ENCODE measurements around the gene FSTL4. TPM values are rescaled to one million over a fixed set of nuclear protein-coding genes. Genes with fewer than 3 reads are reported as not detected.

Gene FSTL4
- total RNA-seq, 1 experiment from 2014 or later: 0.12 TPM

GRCh38 chr5:133523961-133524586, 88.3 kb downstream of the FSTL4 start:
- intact Hi-C loops (cut with micrococcal nuclease): no loop called here
- BruUV-seq (replicated peaks): no TSS peak
- H3K4me1 Mint-ChIP-seq (ENCODE audit: insufficient read depth, unreplicated experiment): no peaks in the 10 kb centered on the region
- no peaks in the 10 kb centered on the region for H3K36me3 Mint-ChIP-seq (ENCODE audit: insufficient read depth, unreplicated experiment)
- POLR2A ChIA-PET: no interaction called here
- no peak overlapping the region for H3K4me3 Mint-ChIP-seq (ENCODE audit: unreplicated experiment)
- H3K27me3 Mint-ChIP-seq (ENCODE audit: insufficient read depth, unreplicated experiment): peaks cover 64% of the 10 kb centered on the region
- H3K27ac Mint-ChIP-seq (ENCODE audit: low read depth, unreplicated experiment): no peak overlapping the region
- H3K9me3 Mint-ChIP-seq (ENCODE audit: unreplicated experiment): no peaks in the 10 kb centered on the region
- CTCF ChIA-PET: interaction anchor here (0.8 kb wide), 1 partner anchor 16 kb away, joined by 3 read pairs; no protein-coding TSS in a partner anchor
- no peak for TF ChIP-seq CTCF (IDR thresholded peaks at IDR 0.05; ENCODE audit: unreplicated experiment)
- no peak for DNase-seq (ENCODE audit: unreplicated experiment)

DNA sequence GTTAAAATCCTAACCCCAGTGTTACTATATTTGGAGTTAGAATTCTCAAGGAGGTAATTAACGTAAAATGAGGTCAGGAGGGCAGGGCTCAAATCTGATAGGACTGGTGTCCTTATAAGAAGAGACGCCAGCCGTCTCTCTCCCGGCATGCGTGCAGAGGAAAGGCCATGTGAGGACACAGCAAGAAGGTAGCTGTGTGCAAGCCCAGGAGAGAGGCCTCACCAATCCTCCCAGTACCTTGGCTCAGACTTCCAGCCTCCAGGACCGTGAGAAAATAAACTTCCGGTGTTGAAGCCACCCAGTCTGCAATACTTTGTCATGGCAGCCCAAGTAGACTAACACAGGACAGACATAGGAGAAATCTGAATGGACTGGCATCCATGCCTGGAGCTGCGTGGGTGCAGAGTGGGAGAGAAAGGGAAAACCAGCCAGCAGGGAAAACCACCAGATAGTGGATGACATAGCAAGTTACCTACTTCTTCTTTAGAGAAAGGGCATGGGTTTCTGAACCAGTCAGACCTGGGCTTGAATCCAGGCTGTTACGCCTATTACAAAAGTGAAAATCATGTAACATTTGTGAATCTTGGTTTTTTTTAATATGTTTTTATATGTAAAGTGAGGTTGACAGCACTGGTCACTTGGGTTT, 89.2 kb downstream of the FSTL4 start:
- Mint-ChIP-seq H3K4me3 (ENCODE audit: unreplicated experiment) (no peak overlapping the region), H3K27me3 (ENCODE audit: insufficient read depth, unreplicated experiment) (peaks cover 73% of the 10 kb centered on the region), H3K4me1 (ENCODE audit: insufficient read depth, unreplicated experiment) (no peaks in the 10 kb centered on the region), H3K27ac (ENCODE audit: low read depth, unreplicated experiment) (no peak overlapping the region), H3K36me3 (ENCODE audit: insufficient read depth, unreplicated experiment) (no peaks in the 10 kb centered on the region), H3K9me3 (ENCODE audit: unreplicated experiment) (no peaks in the 10 kb centered on the region)
- ChIA-PET CTCF (no interaction called here), POLR2A (no interaction called here)
- intact Hi-C loops (cut with micrococcal nuclease): no loop called here
- no TSS peak for BruUV-seq (replicated peaks)
- TF ChIP-seq CTCF (IDR thresholded peaks at IDR 0.05; ENCODE audit: unreplicated experiment): no peak
- DNase-seq (ENCODE audit: unreplicated experiment): no peak

DNA sequence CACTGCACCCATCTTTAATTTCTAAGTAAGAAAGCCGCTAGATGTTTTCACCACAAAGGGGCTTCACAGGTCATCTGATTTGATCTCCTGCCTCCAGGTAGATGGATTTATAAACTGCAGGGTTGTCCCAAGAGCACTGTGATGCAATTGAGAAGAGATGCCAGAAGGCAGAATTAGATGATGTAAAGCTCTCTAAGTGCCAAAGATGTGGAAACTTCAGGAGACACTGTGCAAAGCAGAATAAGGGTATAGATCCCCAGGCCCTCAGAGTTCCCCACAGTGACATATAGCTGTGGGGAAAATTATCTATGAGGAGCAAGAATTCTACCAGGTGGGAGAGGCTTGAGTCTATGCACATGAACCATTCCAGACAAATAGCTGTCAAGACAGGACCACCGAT, 90.5 kb downstream of the FSTL4 start:
- intact Hi-C loops (cut with micrococcal nuclease): no loop called here
- no peaks in the 10 kb centered on the region for H3K36me3 Mint-ChIP-seq (ENCODE audit: insufficient read depth, unreplicated experiment)
- DNase-seq (ENCODE audit: unreplicated experiment): peak; percentile 16
- no peaks in the 10 kb centered on the region for H3K9me3 Mint-ChIP-seq (ENCODE audit: unreplicated experiment)
- H3K27me3 Mint-ChIP-seq (ENCODE audit: insufficient read depth, unreplicated experiment): peaks cover 86% of the 10 kb centered on the region
- TF ChIP-seq CTCF (IDR thresholded peaks at IDR 0.05; ENCODE audit: unreplicated experiment): no peak
- no TSS peak for BruUV-seq (replicated peaks)
- H3K4me1 Mint-ChIP-seq (ENCODE audit: insufficient read depth, unreplicated experiment): no peaks in the 10 kb centered on the region
- ChIA-PET CTCF (interaction anchor here (0.6 to 0.9 kb wide), 2 partner anchors 11 to 222 kb away, joined by 3 to 4 read pairs; no protein-coding TSS in a partner anchor), POLR2A (no interaction called here)
- H3K27ac Mint-ChIP-seq (ENCODE audit: low read depth, unreplicated experiment): no peak overlapping the region
- no peak overlapping the region for H3K4me3 Mint-ChIP-seq (ENCODE audit: unreplicated experiment)

DNA sequence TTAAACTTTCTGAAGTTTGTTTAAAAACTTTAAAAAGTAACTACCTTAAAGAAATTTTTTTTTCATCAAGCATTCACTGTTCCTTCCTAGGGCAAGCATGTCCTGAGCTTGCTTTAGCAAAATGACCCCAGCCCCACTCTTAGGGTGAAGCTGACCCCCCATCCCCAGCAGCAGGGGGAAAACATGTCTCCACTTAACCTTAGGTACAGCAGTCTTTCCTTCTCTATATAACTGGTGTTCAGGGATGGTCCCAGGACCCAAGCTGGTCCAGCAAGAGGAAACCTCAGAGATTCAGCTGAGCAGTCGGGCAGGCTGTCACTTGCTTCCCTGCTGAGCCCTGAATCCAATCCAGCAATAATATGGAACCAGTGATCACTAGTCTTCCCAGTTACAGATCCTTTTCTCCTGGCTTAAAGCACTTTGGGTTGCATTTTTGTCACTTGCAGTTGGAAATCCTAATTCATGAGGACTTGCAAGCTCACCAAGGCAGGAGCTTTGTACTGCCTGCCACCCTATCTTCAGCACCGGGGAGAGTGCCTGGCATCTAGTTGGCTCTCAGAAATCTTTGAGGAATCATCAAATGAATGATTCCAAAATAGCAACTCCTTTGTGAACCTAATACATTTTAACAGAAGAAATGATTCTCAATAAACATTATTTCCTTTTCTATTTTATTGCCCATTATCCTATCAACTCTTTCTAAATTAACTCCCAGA, 91.2 kb downstream of the FSTL4 start:
- ChIA-PET CTCF (interaction anchor here (0.6 kb wide), 1 partner anchor 222 kb away, joined by 3 read pairs; no protein-coding TSS in a partner anchor), POLR2A (no interaction called here)
- Mint-ChIP-seq H3K9me3 (ENCODE audit: unreplicated experiment) (no peaks in the 10 kb centered on the region), H3K36me3 (ENCODE audit: insufficient read depth, unreplicated experiment) (no peaks in the 10 kb centered on the region), H3K4me3 (ENCODE audit: unreplicated experiment) (no peak overlapping the region), H3K27me3 (ENCODE audit: insufficient read depth, unreplicated experiment) (peaks cover 93% of the 10 kb centered on the region), H3K27ac (ENCODE audit: low read depth, unreplicated experiment) (no peak overlapping the region), H3K4me1 (ENCODE audit: insufficient read depth, unreplicated experiment) (no peaks in the 10 kb centered on the region)
- intact Hi-C loops (cut with micrococcal nuclease): no loop called here
- DNase-seq (ENCODE audit: unreplicated experiment): no peak
- BruUV-seq (replicated peaks): no TSS peak
- TF ChIP-seq CTCF (IDR thresholded peaks at IDR 0.05; ENCODE audit: unreplicated experiment): no peak
